PFSK-1 (cell line): ENCODE measurements around the gene ITGAL.

ENCODE experiments used
- POLR2AphosphoS5 ChIP-seq: IDR thresholded peaks from 2 replicates; pipeline ENCODE4 v1.6.1; 2012; ENCODE audit warnings: low read depth, mild to moderate bottlenecking, control low read depth, low read length, moderate library complexity
- TF ChIP-seq, protein P1 (sequence below), 2 experiments: IDR thresholded peaks; 2 replicates each; pipeline versions ENCODE4 v1.6.1 to v1.8.0; 2011 to 2012; ENCODE audit warnings: low read depth in 2 of 2, low read length in 2 of 2, control low read depth in 1 of 2, inconsistent platforms in 1 of 2, mild to moderate bottlenecking in 1 of 2, moderate library complexity in 1 of 2; ENCODE audit not compliant: insufficient read depth in 1 of 2

DNA sequence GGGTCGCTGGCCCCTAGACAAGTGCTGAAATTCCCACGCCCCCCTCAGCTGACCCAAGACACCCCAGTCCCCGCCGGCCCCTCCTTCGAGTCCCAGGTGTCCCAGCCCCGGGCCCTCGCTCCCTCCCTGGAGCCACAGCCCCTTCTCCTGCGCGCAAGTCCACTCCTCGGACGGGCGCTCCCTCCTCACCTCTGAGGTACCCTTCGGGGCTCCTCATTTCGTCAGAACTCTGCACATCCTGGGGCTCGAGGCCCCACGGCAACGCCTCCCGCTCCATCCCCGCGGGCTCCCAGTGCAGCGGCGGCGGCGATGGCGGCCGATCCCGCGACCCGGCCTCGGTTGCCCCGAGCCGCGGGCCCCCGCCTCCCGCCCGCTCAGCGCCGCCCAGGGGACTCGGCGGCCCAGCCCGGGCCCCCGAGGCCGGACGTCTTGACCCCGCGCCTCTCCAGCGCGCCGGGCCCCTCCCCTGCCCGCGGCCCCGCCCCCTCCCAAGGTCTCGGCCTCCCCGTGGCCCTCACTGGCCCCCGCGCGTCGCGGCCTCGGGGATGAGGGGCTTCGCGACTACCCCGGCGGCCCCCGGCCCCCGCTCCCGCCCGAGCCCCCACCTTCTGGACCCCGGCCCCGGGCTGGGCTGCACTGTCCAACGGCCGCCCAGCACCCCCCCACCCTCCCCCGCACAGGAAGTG, 53.7 kb downstream of the ITGAL start, which contains the start of gene ZNF768:
- TF ChIP-seq POLR2AphosphoS5, result no peak
- TF ChIP-seq, protein P1, sequence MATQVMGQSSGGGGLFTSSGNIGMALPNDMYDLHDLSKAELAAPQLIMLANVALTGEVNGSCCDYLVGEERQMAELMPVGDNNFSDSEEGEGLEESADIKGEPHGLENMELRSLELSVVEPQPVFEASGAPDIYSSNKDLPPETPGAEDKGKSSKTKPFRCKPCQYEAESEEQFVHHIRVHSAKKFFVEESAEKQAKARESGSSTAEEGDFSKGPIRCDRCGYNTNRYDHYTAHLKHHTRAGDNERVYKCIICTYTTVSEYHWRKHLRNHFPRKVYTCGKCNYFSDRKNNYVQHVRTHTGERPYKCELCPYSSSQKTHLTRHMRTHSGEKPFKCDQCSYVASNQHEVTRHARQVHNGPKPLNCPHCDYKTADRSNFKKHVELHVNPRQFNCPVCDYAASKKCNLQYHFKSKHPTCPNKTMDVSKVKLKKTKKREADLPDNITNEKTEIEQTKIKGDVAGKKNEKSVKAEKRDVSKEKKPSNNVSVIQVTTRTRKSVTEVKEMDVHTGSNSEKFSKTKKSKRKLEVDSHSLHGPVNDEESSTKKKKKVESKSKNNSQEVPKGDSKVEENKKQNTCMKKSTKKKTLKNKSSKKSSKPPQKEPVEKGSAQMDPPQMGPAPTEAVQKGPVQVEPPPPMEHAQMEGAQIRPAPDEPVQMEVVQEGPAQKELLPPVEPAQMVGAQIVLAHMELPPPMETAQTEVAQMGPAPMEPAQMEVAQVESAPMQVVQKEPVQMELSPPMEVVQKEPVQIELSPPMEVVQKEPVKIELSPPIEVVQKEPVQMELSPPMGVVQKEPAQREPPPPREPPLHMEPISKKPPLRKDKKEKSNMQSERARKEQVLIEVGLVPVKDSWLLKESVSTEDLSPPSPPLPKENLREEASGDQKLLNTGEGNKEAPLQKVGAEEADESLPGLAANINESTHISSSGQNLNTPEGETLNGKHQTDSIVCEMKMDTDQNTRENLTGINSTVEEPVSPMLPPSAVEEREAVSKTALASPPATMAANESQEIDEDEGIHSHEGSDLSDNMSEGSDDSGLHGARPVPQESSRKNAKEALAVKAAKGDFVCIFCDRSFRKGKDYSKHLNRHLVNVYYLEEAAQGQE (IDR thresholded peaks at IDR 0.05; ENCODE audit: insufficient read depth in 1 of 2, low read depth in 2 of 2, low read length in 2 of 2), result peak; percentile 57 to 87; a peak in 3 of 4 replicates
